Measurements from ENCODE around the gene MYL6B.
A peak's percentile ranks its signal among the peaks of the same experiment; 100 is the strongest.
"Not testable (repeated sequence)": the region's sequence is repeated elsewhere in the genome, so short reads cannot be mapped to it uniquely, and the experiment has no call there.

MYL6B gene

GRCh38 chr12:56110571-56110970, 41.8 kb upstream of the MYL6B start:
- H3K4me3 ChIP-seq (ENCODE audit: low read depth, low read length) = no peak overlapping the region
- TF ChIP-seq CTCF (IDR thresholded peaks at IDR 0.05) = no peak
- H3K4me2 ChIP-seq (ENCODE audit: low read length) = no peak overlapping the region
- H3K36me3 ChIP-seq (ENCODE audit: control insufficient read depth, insufficient read depth, low read length) = no peaks in the 10 kb centered on the region
- peaks cover 7% of the 10 kb centered on the region for H3K4me1 ChIP-seq
- no peaks in the 10 kb centered on the region for H3K9me3 ChIP-seq (ENCODE audit: control insufficient read depth, low read length)
- H3K79me2 ChIP-seq = peaks cover 6% of the 10 kb centered on the region
- no peak overlapping the region for H3K9ac ChIP-seq
- no peak overlapping the region for H3K27ac ChIP-seq
- H3K27me3 ChIP-seq (ENCODE audit: control insufficient read depth, insufficient read depth, low read length) = no peaks in the 10 kb centered on the region
- H2AFZ ChIP-seq = no peak overlapping the region

- Histone ChIP-seq H2AFZ (no peak overlapping the region), H3K27ac (no peak overlapping the region), H3K4me3 (ENCODE audit: low read depth, low read length) (no peak overlapping the region), H3K9ac (no peak overlapping the region), H3K36me3 (ENCODE audit: control insufficient read depth, insufficient read depth, low read length) (no peaks in the 10 kb centered on the region), H3K27me3 (ENCODE audit: control insufficient read depth, insufficient read depth, low read length) (no peaks in the 10 kb centered on the region), H3K4me2 (ENCODE audit: low read length) (no peak overlapping the region), H3K4me1 (peaks cover 4% of the 10 kb centered on the region), H3K79me2 (peaks cover 2% of the 10 kb centered on the region), H3K9me3 (ENCODE audit: control insufficient read depth, low read length) (no peaks in the 10 kb centered on the region)
- TF ChIP-seq CTCF (IDR thresholded peaks at IDR 0.05) = no peak
These were observed 38.3 kb upstream of the MYL6B start for GRCh38 chr12:56114084-56114483.

- peak overlapping the region; percentile 82 for H3K4me2 ChIP-seq (ENCODE audit: low read length)
- H3K27ac ChIP-seq = peak overlapping the region; percentile 97
- H3K4me1 ChIP-seq = peaks cover 11% of the 10 kb centered on the region
- peak overlapping the region; percentile 98 for H3K4me3 ChIP-seq (ENCODE audit: low read depth, low read length)
- peaks cover 2% of the 10 kb centered on the region for H3K79me2 ChIP-seq
- no peaks in the 10 kb centered on the region for H3K27me3 ChIP-seq (ENCODE audit: control insufficient read depth, insufficient read depth, low read length)
- peak overlapping the region; percentile 82 for H2AFZ ChIP-seq
- no peaks in the 10 kb centered on the region for H3K9me3 ChIP-seq (ENCODE audit: control insufficient read depth, low read length)
- no peaks in the 10 kb centered on the region for H3K36me3 ChIP-seq (ENCODE audit: control insufficient read depth, insufficient read depth, low read length)
- H3K9ac ChIP-seq = no peak overlapping the region
- TF ChIP-seq CTCF (IDR thresholded peaks at IDR 0.05) = no peak
These were observed 37.1 kb upstream of the MYL6B start for GRCh38 chr12:56115329-56115728.

GRCh38 chr12:56116267-56117081, 35.9 kb upstream of the MYL6B start, which contains the start of gene RPL41:
TSS of gene RPL41 (plus strand) at chr12:56116633.
- TF ChIP-seq CTCF (IDR thresholded peaks at IDR 0.05) = peak; percentile 18

GRCh38 chr12:56117082-56117706, 35.2 kb upstream of the MYL6B start:
- H3K9me3 ChIP-seq (ENCODE audit: control insufficient read depth, low read length); H3K27me3 ChIP-seq (ENCODE audit: control insufficient read depth, insufficient read depth, low read length); H3K36me3 ChIP-seq (ENCODE audit: control insufficient read depth, insufficient read depth, low read length); H2AFZ ChIP-seq; H3K79me2 ChIP-seq: not testable (repeated sequence)
- Histone ChIP-seq H3K4me3 (ENCODE audit: low read depth, low read length) (peak overlapping the region; percentile 98), H3K9ac (peak overlapping the region; percentile 40), H3K27ac (peak overlapping the region; percentile 97), H3K4me1 (peaks cover 11% of the 10 kb centered on the region), H3K4me2 (ENCODE audit: low read length) (peak overlapping the region; percentile 84)

More at GRCh38 chr12:56116267-56117081, 35.9 kb upstream of the MYL6B start, which contains the start of gene RPL41:
- no peaks in the 10 kb centered on the region for H3K27me3 ChIP-seq (ENCODE audit: control insufficient read depth, insufficient read depth, low read length)
- H3K79me2 ChIP-seq = peaks cover 2% of the 10 kb centered on the region
- H3K4me2 ChIP-seq (ENCODE audit: low read length) = peak within 1 kb of the TSS; percentile 84
- H3K9ac ChIP-seq = peak within 1 kb of the TSS; percentile 40
- H2AFZ ChIP-seq = peak within 1 kb of the TSS; percentile 82
- peak within 1 kb of the TSS; percentile 97 for H3K27ac ChIP-seq
- peaks cover 11% of the 10 kb centered on the region for H3K4me1 ChIP-seq
- H3K36me3 ChIP-seq (ENCODE audit: control insufficient read depth, insufficient read depth, low read length) = no peaks in the 10 kb centered on the region
- H3K9me3 ChIP-seq (ENCODE audit: control insufficient read depth, low read length) = no peaks in the 10 kb centered on the region
- peak within 1 kb of the TSS; percentile 98 for H3K4me3 ChIP-seq (ENCODE audit: low read depth, low read length)

Measured in parathyroid adenoma (tissue), 2 donors.